H1 (cell line): ENCODE results near the gene NEUROG1. TPM values are rescaled to one million over a fixed set of nuclear protein-coding genes. Genes with fewer than 3 reads are reported as not detected.
A peak's percentile ranks its signal among the peaks of the same experiment; 100 is the strongest.

Experiments used
- CTCF ChIA-PET: fragments of 300-600 bp; sonication (Branson Sonifier 250); formaldehyde crosslinking; loops from one replicate; lab custom pipeline; 2021; ENCODE audit not compliant: partially characterized antibody; lab: Charles Lee
- POLR2A ChIA-PET: fragments of 300-600 bp; sonication (Branson Sonifier 250); formaldehyde crosslinking; loops from one replicate; lab custom pipeline; 2021; ENCODE audit warnings: inconsistent platforms; ENCODE audit not compliant: partially characterized antibody; lab: Charles Lee
- DNase-seq, 2 experiments: peaks; one replicate each; pipeline versions ENCODE4 v3.0.0 to v3.0.0-alpha.2; 2010 to 2022; ENCODE audit warnings: low spot score in 2 of 2, low read depth in 1 of 2, mixed read lengths in 1 of 2
- FAIRE-seq: peaks from 2 replicates; lab custom pipeline; 2011; peaks lifted over from hg19 to GRCh38; lab: Jason Lieb, UNC
- H2AFZ ChIP-seq: 2 replicates; pipeline ENCODE4 v1.8.1; 2012; ENCODE audit warnings: low read length, inconsistent platforms
- H2AK5ac ChIP-seq: 2 replicates; pipeline ENCODE4 v1.6.1; 2013; ENCODE audit warnings: low read depth, low read length
- H2BK120ac ChIP-seq: replicated peaks from 2 replicates; pipeline ENCODE3; 2013; ENCODE audit warnings: low read depth, low read length, inconsistent platforms
- H2BK12ac ChIP-seq: 2 replicates; pipeline ENCODE4 v1.6.1; 2013; ENCODE audit warnings: low read depth, low read length
- H2BK15ac ChIP-seq: 2 replicates; pipeline ENCODE4 v1.6.1; 2013; ENCODE audit warnings: low read length
- H2BK20ac ChIP-seq: 2 replicates; pipeline ENCODE4 v1.6.1; 2013; ENCODE audit warnings: low read length
- H2BK5ac ChIP-seq: 2 replicates; pipeline ENCODE4 v1.6.1; 2013; ENCODE audit warnings: low read depth, low read length
- H3K14ac ChIP-seq: 2 replicates; pipeline ENCODE4 v1.6.1; 2013; ENCODE audit warnings: inconsistent platforms; ENCODE audit not compliant: insufficient read length
- H3K18ac ChIP-seq: 2 replicates; pipeline ENCODE4 v1.6.1; 2013; ENCODE audit warnings: low read length; ENCODE audit errors: extremely low read depth
- H3K23ac ChIP-seq: 2 replicates; pipeline ENCODE4 v1.6.1; 2013; ENCODE audit warnings: inconsistent platforms; ENCODE audit not compliant: insufficient read length
- H3K23me2 ChIP-seq: 2 replicates; pipeline ENCODE4 v1.6.1; 2013; ENCODE audit warnings: low read depth, low read length
- H3K27ac ChIP-seq: 2 replicates; pipeline ENCODE4 v1.6.1; 2011; ENCODE audit warnings: low read depth, low read length, inconsistent platforms
- H3K27me3 ChIP-seq, 4 experiments: replicated peaks in 1 of 4; 1 replicate in 1 of 4; 2 replicates in 3 of 4; pipeline versions ENCODE4 v1.6.1 to v1.8.1; 2011 to 2013; ENCODE audit warnings: low read length in 3 of 4, mild to moderate bottlenecking in 3 of 4, inconsistent platforms in 2 of 4, mixed read lengths in 2 of 4, moderate library complexity in 1 of 4; ENCODE audit not compliant: control insufficient read depth in 3 of 4, insufficient read depth in 3 of 4; ENCODE audit errors: extremely low read depth in 1 of 4
- H3K36me3 ChIP-seq, 4 experiments: 2 replicates each; pipeline versions ENCODE4 v1.6.1 to v1.8.1; 2011 to 2013; ENCODE audit warnings: mild to moderate bottlenecking in 4 of 4, low read length in 3 of 4, moderate library complexity in 2 of 4, control low read depth in 1 of 4, inconsistent platforms in 1 of 4; ENCODE audit not compliant: insufficient read depth in 4 of 4, control insufficient read depth in 2 of 4
- H3K4ac ChIP-seq: replicated peaks from 2 replicates; pipeline ENCODE3; 2013; ENCODE audit warnings: low read length, low read depth, mixed read lengths, inconsistent platforms; ENCODE audit not compliant: insufficient read length
- H3K4me1 ChIP-seq, 4 experiments: replicated peaks in 1 of 4; 1 replicate in 1 of 4; 2 replicates in 3 of 4; pipeline versions ENCODE4 v1.6.1 to v1.8.1; 2011 to 2013; ENCODE audit warnings: low read length in 3 of 4, inconsistent platforms in 2 of 4, mixed read lengths in 1 of 4; ENCODE audit not compliant: insufficient read depth in 4 of 4, control insufficient read depth in 3 of 4
- H3K4me2 ChIP-seq, 2 experiments: 2 replicates each; pipeline versions ENCODE4 v1.6.1 to v1.8.1; 2011 to 2013; ENCODE audit warnings: low read depth in 2 of 2, low read length in 2 of 2, control low read depth in 1 of 2, inconsistent platforms in 1 of 2, mild to moderate bottlenecking in 1 of 2; ENCODE audit not compliant: insufficient read depth in 1 of 2
- H3K4me3 ChIP-seq, 4 experiments: fragments of 200-600, 300-600 bp in 1 of 4; sonication (generic), shearing (Covaris generic), sonication (Bioruptor Twin) in 1 of 4; 2 replicates each; pipeline versions ENCODE4 v1.5.1 to v1.8.1; 2011 to 2016; ENCODE audit warnings: low read length in 4 of 4, low read depth in 3 of 4, control low read depth in 2 of 4, inconsistent platforms in 2 of 4, mild to moderate bottlenecking in 2 of 4, mixed read lengths in 1 of 4, moderate library complexity in 1 of 4; ENCODE audit not compliant: insufficient read depth in 2 of 4; ENCODE audit errors: extremely low read depth in 1 of 4
- H3K56ac ChIP-seq: replicated peaks from 2 replicates; pipeline ENCODE3; 2013; ENCODE audit warnings: low read depth, mild to moderate bottlenecking, mixed read lengths, low read length, inconsistent platforms; ENCODE audit not compliant: insufficient read length
- H3K79me1 ChIP-seq: 2 replicates; pipeline ENCODE4 v1.6.1; 2013; ENCODE audit warnings: low read depth, low read length, control low read depth
- H3K79me2 ChIP-seq, 2 experiments: 2 replicates each; pipeline versions ENCODE4 v1.6.1 to v1.8.1; 2012 to 2013; ENCODE audit warnings: low read length in 2 of 2, mild to moderate bottlenecking in 2 of 2, inconsistent platforms in 1 of 2; ENCODE audit not compliant: insufficient read depth in 2 of 2, control insufficient read depth in 1 of 2
- H3K9ac ChIP-seq, 4 experiments: replicated peaks in 1 of 4; 1 replicate in 1 of 4; 2 replicates in 3 of 4; pipeline versions ENCODE4 v1.6.1 to v1.8.1; 2011 to 2013; ENCODE audit warnings: low read depth in 3 of 4, low read length in 3 of 4, control low read depth in 2 of 4, mild to moderate bottlenecking in 2 of 4, moderate library complexity in 2 of 4, inconsistent platforms in 1 of 4; ENCODE audit errors: extremely low read depth in 1 of 4
- H3K9me3 ChIP-seq, 2 experiments: 2 replicates each; pipeline versions ENCODE4 v1.6.1 to v1.8.1; 2012 to 2013; ENCODE audit warnings: mild to moderate bottlenecking in 2 of 2, moderate library complexity in 2 of 2, control low read depth in 1 of 2, inconsistent platforms in 1 of 2, low read depth in 1 of 2, low read length in 1 of 2, mixed read lengths in 1 of 2; ENCODE audit not compliant: insufficient read depth in 2 of 2
- H4K20me1 ChIP-seq, 2 experiments: replicated peaks in 1 of 2; 2 replicates each; pipeline versions ENCODE3 to v1.8.1; 2011 to 2013; ENCODE audit warnings: inconsistent platforms in 2 of 2, low read length in 2 of 2, mild to moderate bottlenecking in 1 of 2; ENCODE audit not compliant: insufficient read depth in 2 of 2, control insufficient read depth in 1 of 2
- H4K5ac ChIP-seq: 2 replicates; pipeline ENCODE4 v1.6.1; 2013; ENCODE audit warnings: low read length, low read depth, mixed read lengths, inconsistent platforms; ENCODE audit not compliant: insufficient read length
- H4K8ac ChIP-seq: 2 replicates; pipeline ENCODE4 v1.8.0; 2013; ENCODE audit warnings: mild to moderate bottlenecking, moderate library complexity, low read length, inconsistent platforms; ENCODE audit not compliant: insufficient read depth; ENCODE audit errors: extremely low read depth
- H4K91ac ChIP-seq: replicated peaks from 2 replicates; pipeline ENCODE3; 2013; ENCODE audit warnings: low read length, mixed read lengths, inconsistent platforms; ENCODE audit not compliant: insufficient read length
- BACH1 ChIP-seq: IDR thresholded peaks from 2 replicates; pipeline ENCODE4 v1.6.1; 2012; ENCODE audit warnings: low read length, improper control_type of control experiment
- CREB1 ChIP-seq: IDR thresholded peaks from 2 replicates; pipeline ENCODE4 v1.6.1; 2012; ENCODE audit warnings: inconsistent platforms
- CTBP2 ChIP-seq: IDR thresholded peaks from 2 replicates; pipeline ENCODE4 v1.7.0; 2011; ENCODE audit warnings: borderline replicate concordance, mild to moderate bottlenecking, moderate library complexity, mixed read lengths, low read length; ENCODE audit not compliant: insufficient read depth, insufficient read length
- RNF2 ChIP-seq: fragments of 200-900, 300-1000 bp; sonication (generic); IDR thresholded peaks from 2 replicates; pipeline ENCODE4 v1.7.1; 2016; ENCODE audit warnings: borderline replicate concordance, low read depth, mild to moderate bottlenecking, antibody characterized with exemption, low read length; ENCODE audit not compliant: poor library complexity, severe bottlenecking; ENCODE audit errors: missing control alignments
- RXRA ChIP-seq: IDR thresholded peaks from 2 replicates; pipeline ENCODE4 v1.6.1; 2011; ENCODE audit warnings: low read depth, mild to moderate bottlenecking, low read length, moderate library complexity; ENCODE audit not compliant: insufficient read depth
- SP1 ChIP-seq: IDR thresholded peaks from 2 replicates; pipeline ENCODE4 v1.6.1; 2011; ENCODE audit warnings: low read depth, low read length
- TAF7 ChIP-seq: optimal IDR thresholded peaks from 2 replicates; pipeline ENCODE3; 2011; ENCODE audit warnings: low read depth, mild to moderate bottlenecking, inconsistent platforms, low read length, moderate library complexity, borderline replicate concordance
- ZNF274 ChIP-seq: IDR thresholded peaks from 2 replicates; pipeline ENCODE4 v1.7.0; 2012; ENCODE audit warnings: low read length, borderline replicate concordance; ENCODE audit errors: extremely low read depth
- WGBS, 2 experiments: shearing (Covaris generic) in 1 of 2; methylation state at CpG; one replicate each; pipeline versions ENCODE4 v1.1.6 to v1.1.7; 2013 to 2015; ENCODE audit warnings: low lambda C conversion rate in 2 of 2, mixed read lengths in 2 of 2, inconsistent platforms in 1 of 2, low coverage in 1 of 2, missing lambda C conversion rate in 1 of 2; ENCODE audit not compliant: insufficient replicate concordance in 2 of 2, insufficient coverage in 1 of 2, insufficient read length in 1 of 2; ENCODE audit errors: extremely low coverage in 1 of 2, missing lambda C conversion rate in 1 of 2; 5-methylcytosine and 5-hydroxymethylcytosine counted together
- polyA plus RNA-seq, 7 experiments: library from polyadenylated mRNA; depleted of rRNA in 3 of 7; stranded (reverse) in 5 of 7; unstranded in 2 of 7; fragments of >200 nt in 5 of 7; fragments of 200-250 nt in 2 of 7; gene quantifications; 1 replicate in 5 of 7; 2 replicates in 1 of 7; 4 replicates in 1 of 7; pipeline versions ENCODE4 v1.2.1 to v1.2.3, GENCODE V29; 2011 to 2013; ENCODE audit warnings: missing spikeins in 2 of 7, mixed read lengths in 2 of 7
- total RNA-seq: library from RNA; stranded (reverse); fragmentation: NEBNext Ultra II Directional; extraction: Animal tissue kit (Norgen Biotek cat#: 25700); gene quantifications from 2 replicates; pipeline ENCODE4 v1.2.1, GENCODE V29; 2021
- TF ChIP-seq, protein P1 (sequence below): IDR thresholded peaks from 2 replicates; pipeline ENCODE4 v1.6.1; 2012; ENCODE audit warnings: inconsistent platforms
- TF ChIP-seq, protein P2 (sequence below), 3 experiments: IDR thresholded peaks; 1 replicate in 2 of 3; 2 replicates in 1 of 3; pipeline versions ENCODE4 v1.5.1 to v1.6.1; 2011; ENCODE audit warnings: low read length in 3 of 3, mild to moderate bottlenecking in 3 of 3, inconsistent platforms in 2 of 3, low read depth in 1 of 3, moderate library complexity in 1 of 3; ENCODE audit not compliant: insufficient read depth in 1 of 3; ENCODE audit errors: control extremely low read depth in 1 of 3

NEUROG1 gene
- total and polyA plus RNA-seq, 2 of the 8 experiments (the other 6 are each of a cell fraction or from before 2014, with no cell fraction given), result not detected

DNA sequence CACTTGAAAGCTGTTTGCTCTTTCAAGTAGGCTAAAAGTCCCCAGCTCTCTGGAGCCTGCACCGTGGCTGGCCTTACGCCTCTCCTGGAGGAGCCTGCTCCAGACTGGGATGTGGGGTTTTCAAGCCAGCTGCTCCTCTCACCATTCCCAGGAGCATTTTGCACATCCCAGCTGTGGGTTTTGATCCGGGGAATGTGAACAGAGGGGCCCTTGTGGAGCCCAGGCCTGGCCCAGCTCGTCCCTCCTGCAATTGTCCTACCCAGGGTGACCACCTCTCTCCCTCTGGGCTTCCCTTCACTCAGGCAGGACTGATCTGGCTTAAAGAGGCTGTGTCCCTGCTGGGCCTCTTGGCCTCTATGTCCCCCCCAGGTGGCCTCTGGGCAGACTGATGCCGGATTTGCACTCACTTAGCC is 51.1 kb downstream of the NEUROG1 start:
- Histone ChIP-seq H3K36me3 (no peaks in the 10 kb centered on the region), H2AFZ (no peak overlapping the region), H3K56ac (no peak overlapping the region), H3K4me2 (peak overlapping the region in 1 of 2 experiments; percentile 3; a peak in 1 of 4 replicates), H4K5ac (no peak overlapping the region), H3K4ac (no peak overlapping the region), H2BK12ac (no peak overlapping the region), H3K27ac (no peak overlapping the region), H3K9me3 (no peaks in the 10 kb centered on the region), H4K20me1 (peaks cover 8 to 27% of the 10 kb centered on the region in 2 experiments), H4K8ac (no peak overlapping the region), H3K23ac (no peak overlapping the region), H2BK120ac (no peak overlapping the region), H4K91ac (no peak overlapping the region), H3K27me3 (peaks cover 50 to 97% (median 91%) of the 10 kb centered on the region in 4 experiments), H3K79me1 (no peaks in the 10 kb centered on the region), H3K23me2 (peaks cover 13% of the 10 kb centered on the region; the same call in 1 of the 2 replicates), H2BK20ac (no peak overlapping the region), H3K4me1 (peaks cover 0 to 20% (median 13%) of the 10 kb centered on the region in 4 experiments; a peak in 6 of 7 replicates), H3K79me2 (no peaks in the 10 kb centered on the region), H3K14ac (no peak overlapping the region), H2BK5ac (no peak overlapping the region), H2AK5ac (no peak overlapping the region), H3K4me3 (no peak overlapping the region), H3K9ac (no peak overlapping the region), H2BK15ac (no peak overlapping the region), H3K18ac (0 out of 2 replicates have a peak overlapping the region, but pooled peaks have one; percentile 39)
- ChIA-PET POLR2A (no interaction called here), CTCF (interaction anchor here (0.8 to 2.4 kb wide), 5 partner anchors 18 to 70 kb away, joined by 3 to 18 read pairs (median 5); no protein-coding TSS in a partner anchor)
- FAIRE-seq (no peak), DNase-seq (no peak)
- WGBS, 2 experiments, result 57% methylated on average over 5 of the region's 5 CpGs; no CpG with 5 or more reads in 1 of the 2 experiments
- TF ChIP-seq, protein P1, sequence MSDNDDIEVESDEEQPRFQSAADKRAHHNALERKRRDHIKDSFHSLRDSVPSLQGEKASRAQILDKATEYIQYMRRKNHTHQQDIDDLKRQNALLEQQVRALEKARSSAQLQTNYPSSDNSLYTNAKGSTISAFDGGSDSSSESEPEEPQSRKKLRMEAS, result no peak
- TF ChIP-seq RXRA, result no peak
- no peak for TF ChIP-seq TAF7
- no peak for TF ChIP-seq CREB1
- TF ChIP-seq ZNF274, result no peak
- TF ChIP-seq RNF2, result no peak
- TF ChIP-seq SP1, result no peak
- TF ChIP-seq, protein P2, sequence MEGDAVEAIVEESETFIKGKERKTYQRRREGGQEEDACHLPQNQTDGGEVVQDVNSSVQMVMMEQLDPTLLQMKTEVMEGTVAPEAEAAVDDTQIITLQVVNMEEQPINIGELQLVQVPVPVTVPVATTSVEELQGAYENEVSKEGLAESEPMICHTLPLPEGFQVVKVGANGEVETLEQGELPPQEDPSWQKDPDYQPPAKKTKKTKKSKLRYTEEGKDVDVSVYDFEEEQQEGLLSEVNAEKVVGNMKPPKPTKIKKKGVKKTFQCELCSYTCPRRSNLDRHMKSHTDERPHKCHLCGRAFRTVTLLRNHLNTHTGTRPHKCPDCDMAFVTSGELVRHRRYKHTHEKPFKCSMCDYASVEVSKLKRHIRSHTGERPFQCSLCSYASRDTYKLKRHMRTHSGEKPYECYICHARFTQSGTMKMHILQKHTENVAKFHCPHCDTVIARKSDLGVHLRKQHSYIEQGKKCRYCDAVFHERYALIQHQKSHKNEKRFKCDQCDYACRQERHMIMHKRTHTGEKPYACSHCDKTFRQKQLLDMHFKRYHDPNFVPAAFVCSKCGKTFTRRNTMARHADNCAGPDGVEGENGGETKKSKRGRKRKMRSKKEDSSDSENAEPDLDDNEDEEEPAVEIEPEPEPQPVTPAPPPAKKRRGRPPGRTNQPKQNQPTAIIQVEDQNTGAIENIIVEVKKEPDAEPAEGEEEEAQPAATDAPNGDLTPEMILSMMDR (IDR thresholded peaks at IDR 0.05; ENCODE audit: control extremely low read depth in 1 of 3, insufficient read depth in 1 of 3, low read depth in 1 of 3, low read length in 3 of 3), result no peak
- no peak for TF ChIP-seq BACH1
- no peak for TF ChIP-seq CTBP2
